Nucleus accumbens (tissue), 56 donors: ENCODE results near the gene LAP3.
"Not testable (repeated sequence)": the region's sequence is repeated elsewhere in the genome, so short reads cannot be mapped to it uniquely, and the experiment has no call there.

Experiments used
- DNase-seq, 56 donors: peaks; one replicate each; lab custom pipeline; 2025; lab: John Stamatoyannopoulos, UW

Gene LAP3

DNA sequence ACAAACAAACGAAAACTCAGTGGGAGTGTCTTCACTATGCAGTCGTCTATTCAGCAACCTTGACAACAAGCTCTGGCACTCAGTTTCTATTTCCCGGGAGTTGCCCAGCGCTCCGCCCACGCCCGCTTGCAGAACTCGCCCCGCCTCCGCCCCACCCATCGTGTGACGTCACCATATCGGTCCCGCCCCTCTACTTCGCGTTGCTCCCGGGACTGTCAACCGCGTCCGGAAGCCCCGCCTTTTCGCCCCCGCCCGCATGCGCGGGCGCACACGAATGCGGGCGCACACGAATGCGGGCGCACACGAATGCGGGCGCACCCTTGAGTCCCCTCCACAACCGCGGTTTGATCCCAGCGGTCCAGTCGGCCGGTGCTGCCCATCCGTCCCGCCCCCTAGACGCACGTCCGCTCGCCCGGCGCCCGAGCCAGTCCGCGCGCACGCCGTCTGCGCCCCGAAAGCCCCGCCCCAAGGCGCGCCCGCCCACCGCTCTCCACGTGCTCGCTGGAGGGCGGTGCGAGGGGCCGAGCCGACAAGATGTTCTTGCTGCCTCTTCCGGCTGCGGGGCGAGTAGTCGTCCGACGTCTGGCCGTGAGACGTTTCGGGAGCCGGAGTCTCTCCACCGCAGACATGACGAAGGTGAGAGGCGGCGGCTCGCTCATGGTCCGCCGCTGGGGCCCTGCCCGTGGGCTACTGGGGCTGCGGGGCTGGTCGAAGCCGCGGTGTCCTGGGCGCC is at the start of gene LAP3:
LAP3 (plus strand) TSS at position 267 of the 733 bp plus-strand sequence; CDS start at position 535, 268 bp downstream.
- peak; percentile 55 to 99 (median 97) for DNase-seq

DNA sequence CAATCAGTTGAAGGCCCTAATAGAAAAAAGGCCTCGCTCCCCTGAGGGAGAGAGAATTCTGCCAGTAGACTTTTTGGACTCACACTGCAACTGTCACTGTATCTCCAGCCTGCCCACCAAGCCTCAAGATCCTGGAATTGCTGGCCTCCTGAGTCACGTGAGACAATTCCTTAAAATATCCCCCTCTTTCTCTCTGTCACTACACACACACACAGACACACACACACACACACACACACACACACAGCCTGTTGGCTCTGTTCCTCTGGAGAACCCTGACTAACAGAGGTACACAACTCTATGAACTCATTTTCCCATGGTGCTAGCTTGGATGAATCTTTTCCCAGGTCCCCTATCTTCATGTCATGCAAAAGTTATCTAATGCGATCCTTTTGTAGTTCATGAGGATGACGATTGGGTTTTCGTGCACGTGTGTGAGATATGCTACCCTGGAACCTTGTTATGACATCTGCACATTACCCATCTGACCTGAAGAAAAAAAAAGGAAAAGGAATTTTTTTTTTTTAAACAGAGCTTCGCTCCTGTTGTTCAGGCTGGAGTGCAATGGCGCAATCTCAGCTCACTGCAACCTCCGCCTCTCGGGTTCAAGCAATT is 48.3 kb upstream of the LAP3 start:
- no peak for DNase-seq

DNA sequence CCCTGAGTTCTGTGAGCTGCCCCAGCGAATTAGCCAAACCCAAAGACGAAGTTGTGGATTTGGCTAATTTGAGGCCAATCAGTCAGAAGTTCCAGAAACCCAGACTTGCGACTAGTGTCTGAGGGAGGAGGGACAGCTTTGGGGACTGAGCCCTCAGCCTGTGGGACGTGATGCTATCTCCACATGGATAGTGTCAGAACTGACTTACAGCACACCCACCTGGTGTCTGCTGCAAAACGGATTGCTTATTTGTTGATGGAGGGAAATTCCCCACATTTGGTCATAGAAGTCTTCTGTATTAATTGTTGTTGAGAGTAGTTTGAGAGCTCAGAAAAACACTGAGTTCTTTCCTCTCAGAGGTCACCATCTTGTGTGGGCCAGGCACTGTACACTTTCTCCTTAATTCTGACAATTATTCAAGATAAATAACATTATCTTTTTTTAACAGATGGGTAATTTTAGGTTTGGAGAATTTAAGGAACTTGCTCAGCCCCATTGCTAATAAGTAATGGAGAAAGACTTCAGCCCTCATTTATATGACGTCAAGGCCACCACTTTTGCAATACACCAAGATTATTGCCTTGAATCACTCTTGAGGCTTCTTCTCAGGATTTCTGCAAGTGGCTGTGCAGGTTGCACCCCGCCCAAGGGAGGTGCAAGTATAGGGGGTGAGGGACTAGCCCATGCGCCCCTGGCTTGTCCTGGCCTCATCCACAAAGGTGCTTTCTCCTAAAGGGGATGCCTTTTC is 45.3 kb upstream of the LAP3 start:
- no peak for DNase-seq

DNA sequence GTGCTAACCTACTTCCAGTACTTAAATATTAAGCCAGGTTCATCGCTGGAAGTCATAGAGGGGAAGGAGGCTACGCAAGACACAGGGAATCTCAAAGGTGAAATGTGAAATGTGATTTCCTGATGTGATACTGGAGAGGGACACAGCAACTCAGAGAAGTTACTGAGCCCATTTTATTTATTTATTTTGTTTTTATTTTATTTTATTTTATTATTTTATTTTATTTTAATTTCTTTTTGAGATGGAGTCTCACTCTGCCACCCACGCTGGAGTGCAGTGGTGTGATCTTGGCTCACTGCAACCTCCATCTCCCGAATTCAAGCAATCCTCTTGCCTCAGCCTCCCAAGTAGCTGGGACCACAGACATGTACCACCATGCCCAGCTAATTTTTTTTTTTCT is 42.3 kb upstream of the LAP3 start:
- DNase-seq = no peak

DNA sequence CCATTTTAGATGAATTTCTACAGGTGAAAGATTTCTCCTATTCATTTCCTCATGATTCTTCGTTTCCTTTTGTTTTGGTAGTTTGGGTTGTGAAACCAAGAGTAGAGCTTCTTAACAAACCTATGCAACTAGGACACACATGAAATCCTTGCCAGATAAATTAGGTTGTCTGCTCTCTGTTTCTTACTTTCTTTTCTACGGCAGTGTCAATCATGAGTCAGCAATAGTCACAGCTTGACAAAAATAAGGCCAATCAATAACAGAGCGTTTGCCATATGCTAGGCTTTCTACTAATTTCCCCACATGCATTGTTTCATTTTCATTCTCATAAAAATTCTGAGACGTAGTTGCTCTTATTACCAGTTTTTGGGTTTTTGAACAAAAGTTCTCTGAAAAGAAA is 41.8 kb upstream of the LAP3 start:
- no peak for DNase-seq

DNA sequence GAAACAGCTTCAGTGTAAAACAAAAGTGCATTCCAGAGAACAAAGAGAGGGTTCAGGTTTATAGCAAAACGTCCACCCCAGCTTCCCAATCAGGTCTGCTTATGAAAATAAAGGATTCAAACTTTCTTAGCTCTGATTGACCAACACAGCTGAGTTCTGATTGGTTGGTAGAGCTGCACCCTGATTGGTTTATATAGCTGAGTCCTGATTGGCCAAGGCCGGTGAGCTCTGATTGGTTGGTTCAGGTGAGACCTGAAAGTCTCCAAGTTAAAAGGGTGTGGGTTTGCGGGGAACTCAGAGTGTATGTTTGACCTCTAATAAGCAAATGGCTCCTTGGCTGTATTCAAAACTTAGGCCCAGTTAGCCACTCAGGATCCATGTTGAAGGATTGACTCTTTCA is 41.1 kb upstream of the LAP3 start:
- no peak for DNase-seq

DNA sequence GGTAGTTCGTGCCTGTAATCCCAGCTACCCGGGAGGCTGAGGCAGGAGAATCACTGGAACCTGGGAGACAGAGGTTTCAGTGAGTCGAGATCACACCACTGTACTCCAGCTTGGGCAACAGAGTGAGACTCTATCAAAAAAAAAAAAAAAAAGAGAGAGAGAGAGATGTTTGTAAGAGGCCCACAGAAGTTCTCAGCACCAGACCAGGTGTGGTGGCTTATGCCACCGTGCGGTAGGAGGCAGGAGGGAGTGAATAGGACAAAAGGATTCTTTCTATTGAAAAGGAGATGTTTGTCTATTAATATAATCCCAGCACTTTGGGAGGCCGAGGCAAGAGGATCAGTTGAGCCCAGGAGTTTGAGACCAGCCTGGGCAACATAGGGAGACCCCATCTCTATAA is 39.9 kb upstream of the LAP3 start:
- not testable (repeated sequence) for DNase-seq

DNA sequence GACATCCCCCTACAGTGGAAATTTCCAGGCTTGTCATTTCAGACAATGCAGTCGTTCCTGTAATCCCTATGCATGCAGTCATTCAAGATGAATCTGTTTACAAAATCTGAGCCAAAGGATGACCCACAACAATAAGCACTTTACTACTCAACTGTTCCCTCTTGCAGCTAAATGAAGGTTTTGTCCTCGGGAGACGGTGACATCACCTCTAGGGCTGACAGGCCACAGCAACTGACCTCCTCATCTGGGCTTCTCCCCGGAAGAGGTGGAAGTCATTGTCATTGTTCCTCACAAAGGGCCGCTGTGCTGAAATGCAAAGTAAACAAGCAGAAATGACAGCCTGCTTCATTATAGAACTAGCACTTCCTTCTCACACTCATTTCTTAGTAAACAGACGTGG is 32.8 kb upstream of the LAP3 start:
- peak in 55 of 56 donors; percentile 7 to 95 (median 85) for DNase-seq

DNA sequence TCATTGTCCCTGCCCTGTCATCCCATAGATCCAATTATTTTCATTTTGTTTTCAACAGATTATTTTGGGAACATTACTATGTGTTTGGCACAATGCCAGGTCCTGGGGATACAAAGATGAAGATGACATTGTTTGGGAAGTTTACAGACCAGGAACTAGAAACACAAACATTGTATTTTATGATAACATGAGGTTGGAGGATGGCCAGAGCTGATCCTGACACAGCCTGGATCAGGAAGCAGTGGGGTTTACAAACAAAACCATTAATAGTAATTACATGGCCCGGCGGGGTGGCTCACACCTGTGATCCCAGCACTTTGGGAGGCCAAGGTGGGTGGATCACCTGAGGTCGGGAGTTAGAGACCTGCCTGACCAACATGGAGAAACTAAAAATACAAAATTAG is 32.2 kb upstream of the LAP3 start:
- peak in 37 of 56 donors; percentile 2 to 66 (median 39) for DNase-seq

DNA sequence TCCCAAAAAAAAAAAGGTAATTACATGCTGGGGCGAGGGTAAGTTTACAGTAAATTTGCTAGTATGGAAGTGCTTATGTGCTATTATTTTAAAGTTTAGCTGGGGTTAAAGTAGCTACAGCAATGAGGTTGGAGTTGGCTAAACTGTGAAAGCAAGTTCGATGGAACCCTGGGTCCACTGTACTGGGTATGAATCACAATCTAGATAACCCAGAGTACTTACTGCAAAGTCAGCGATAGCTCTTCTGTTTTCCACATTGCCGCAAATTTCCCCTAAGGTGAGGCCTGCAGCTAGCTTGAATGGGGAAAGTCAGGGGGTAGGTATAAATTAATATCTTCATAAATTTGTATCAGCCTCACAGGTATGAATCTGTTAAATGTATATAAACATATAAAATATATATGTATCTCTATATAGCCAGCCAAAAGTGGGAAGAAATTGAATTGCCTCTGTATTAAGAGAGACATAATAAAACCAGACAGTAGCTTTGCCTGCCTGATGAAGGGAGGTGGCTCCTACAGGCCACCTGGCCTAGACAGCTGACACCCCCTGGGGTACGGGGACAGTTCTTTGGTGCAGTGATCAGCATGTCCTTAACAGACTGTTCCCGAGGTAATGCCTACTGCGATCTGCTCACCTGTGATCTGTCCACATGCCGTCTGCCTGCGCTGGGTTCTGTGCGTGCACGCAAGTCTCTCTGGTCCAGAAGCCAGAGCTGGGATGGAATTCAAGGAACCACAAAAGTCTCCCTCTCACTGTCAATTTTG is 31.4 kb upstream of the LAP3 start:
- DNase-seq = no peak

DNA sequence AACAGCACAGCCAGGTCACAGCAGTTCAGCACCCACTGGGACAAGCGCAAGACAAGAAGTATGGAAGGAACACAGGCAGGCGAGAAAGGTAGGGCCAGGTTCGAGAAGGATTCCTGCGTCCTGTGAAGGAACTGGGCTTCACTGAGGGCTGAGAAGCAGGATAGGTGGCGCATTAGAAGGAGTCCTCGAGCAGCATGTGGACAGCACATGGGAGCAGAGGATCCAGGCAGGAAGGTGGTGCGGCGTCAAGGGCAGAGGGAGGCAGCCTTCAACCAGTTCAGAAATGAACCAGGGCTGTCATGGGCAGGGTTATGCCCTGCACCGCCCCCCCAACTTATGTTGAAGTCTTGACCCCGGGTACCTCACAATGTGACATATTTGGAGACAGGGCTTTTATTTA is 30.8 kb upstream of the LAP3 start:
- DNase-seq = peak in 2 of 56 donors; percentile 6 to 16

DNA sequence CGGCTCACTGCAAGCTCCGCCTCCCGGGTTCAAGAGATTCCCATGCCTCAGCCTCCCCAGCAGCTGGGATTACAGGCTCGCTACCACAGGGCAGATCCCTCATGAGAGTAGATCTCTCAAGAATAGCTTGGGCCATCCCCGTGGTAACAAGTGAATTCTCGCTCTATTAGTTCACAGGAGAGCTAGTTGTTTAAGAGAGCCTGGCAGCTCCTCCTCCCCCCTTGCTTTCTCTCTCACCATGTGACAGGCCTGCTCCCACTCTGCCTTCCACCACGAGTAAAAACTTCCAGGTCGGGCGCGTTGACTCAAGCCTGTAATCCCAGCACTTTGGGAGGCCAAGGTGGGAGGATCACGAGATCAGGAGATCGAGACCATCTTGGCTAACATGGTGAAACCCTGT is 30.3 kb upstream of the LAP3 start:
- DNase-seq = no peak

DNA sequence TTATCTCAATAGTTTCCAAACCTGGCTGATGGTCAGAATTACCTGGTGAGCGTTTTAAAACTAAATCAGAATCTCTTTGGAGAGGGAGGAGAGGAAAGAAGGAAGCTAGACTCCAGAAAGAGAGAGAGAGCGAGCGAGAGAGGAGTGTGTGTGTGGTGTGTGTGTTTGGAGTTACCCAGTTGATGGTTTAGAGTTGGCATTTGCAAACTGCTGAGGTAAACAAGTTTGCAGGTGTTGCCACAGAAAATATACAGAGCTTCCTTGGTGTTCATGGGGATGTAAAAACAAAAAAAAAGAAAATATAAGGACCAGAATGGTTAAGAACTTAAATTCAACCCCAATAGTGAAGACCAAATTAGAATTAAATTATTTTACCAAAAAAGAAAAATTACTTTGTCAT is 26.4 kb upstream of the LAP3 start:
- DNase-seq = no peak

DNA sequence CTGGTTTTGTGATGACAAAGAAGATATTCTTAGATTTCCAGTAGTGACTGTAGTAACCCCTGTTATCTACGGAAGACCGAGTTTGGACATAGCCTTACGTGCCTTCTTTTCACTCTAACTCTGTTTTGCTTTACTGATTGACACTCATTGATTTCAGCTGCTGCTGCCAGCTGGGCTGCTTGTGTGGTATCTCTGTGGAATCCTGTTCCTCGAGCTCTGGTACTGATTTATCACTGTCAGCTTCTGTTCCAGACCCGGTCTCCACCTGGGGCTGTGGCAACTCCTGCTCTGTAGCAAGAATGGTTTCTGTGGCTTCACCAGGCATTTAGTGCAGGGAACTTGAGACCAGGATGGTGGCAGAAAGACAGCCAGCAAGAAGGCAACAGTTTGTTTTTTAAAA is 24.6 kb upstream of the LAP3 start:
- no peak for DNase-seq

DNA sequence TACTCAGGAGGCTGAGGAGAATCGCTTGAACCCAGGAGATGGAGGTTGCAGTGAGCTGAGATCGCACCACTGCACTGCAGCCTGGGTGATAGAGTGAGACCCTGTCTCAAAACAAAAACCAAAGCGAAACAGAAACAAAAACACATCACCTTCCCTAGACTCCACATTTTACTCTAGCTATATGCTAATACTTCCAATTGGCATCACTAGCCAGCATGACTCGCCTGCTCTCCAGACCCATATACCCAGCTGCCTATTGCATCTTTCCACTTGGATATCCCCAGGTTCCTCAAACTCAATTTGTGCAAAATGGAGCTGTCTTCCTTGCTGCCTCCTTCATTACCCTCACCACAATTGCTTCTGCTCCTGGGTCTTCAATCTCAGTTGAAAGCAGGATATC is 22.4 kb upstream of the LAP3 start:
- DNase-seq = no peak

DNA sequence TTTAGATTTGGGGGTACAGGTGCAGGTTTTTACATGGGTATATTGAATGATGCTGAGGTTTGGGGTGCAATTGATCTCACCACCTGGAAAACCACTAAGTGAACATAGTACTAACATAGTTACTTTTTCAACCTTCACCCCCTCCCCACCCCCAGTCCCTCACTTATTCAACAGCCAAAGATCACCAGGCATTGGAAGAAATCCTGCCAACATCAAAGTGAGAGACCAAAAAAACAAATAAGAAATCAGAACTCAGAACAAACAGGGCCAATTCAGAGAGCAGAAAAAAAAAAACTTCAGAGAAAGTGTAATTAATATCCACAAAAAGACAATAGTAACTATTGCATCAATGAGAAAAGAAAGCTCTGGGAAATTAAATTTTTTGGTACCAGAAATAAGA is 20.5 kb upstream of the LAP3 start:
- no peak for DNase-seq

DNA sequence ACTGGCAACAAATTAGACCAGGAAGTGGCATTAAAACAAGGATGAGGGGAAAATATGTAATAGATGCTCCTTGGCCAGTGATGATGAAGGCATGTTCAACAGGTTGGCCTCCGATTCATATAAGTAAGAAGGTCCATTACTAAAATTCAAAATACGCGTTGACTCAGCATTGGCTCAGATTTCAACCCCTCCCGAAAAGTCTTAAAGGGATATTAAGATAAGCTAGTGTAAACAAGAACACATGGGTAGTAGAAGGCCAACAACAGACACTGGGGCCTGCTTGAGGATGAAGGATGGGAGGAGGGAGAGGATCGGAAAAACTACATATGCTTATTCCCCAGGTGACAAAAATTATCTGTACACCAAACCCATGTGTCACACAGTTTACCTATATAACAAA is 19.1 kb upstream of the LAP3 start:
- DNase-seq = no peak

DNA sequence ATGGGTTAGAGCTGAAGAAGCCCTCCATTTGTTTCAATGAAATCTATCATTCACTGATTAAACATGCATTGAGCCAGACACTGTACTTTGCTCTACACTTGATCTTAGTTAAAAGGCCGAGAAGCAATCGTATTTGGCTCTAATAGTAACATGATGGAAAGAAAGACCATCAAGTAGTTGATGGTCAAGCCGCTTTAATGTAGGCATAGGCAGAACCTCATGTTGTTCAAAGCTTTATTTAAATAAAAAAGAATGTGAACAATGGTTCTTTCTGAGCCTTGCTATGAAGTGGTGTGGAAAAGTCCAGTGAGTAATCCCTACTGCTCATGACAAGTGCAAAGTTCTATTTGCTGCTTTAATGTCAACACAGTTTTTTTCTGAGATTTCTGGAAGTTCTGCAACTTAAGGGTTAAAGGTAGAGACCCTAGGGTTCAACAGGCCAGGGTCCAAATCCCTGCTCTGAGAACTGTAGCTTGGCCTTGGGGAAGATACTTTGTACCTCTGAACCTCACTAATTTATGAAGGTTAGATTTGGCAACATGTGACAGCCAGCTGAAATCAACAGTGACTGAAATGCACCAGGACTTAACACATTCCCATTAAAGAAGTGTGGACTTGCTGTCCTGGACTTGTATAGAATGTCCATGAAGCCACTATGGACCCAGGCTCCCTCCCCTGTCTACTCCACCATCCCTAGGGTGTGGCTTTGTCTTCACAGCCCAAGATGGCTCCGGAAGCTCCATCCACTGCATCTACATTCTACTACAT is 17.9 kb upstream of the LAP3 start:
- DNase-seq = no peak

DNA sequence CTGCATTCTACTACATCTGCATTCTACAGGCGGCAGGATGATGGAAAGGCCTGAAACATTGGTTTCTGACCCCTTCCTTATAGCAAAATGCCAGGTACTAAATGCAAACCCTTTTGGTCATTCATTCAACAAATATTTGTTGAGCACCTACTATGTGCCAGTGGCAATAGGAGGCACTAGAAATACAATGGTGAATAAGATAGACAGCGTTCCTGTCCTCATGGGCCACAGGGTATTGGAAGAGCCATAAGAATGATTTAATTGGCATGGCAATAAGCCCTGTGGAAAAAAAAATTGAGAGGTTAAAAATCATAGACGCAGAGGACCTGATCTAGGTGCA is 17.3 kb upstream of the LAP3 start:
- no peak for DNase-seq

DNA sequence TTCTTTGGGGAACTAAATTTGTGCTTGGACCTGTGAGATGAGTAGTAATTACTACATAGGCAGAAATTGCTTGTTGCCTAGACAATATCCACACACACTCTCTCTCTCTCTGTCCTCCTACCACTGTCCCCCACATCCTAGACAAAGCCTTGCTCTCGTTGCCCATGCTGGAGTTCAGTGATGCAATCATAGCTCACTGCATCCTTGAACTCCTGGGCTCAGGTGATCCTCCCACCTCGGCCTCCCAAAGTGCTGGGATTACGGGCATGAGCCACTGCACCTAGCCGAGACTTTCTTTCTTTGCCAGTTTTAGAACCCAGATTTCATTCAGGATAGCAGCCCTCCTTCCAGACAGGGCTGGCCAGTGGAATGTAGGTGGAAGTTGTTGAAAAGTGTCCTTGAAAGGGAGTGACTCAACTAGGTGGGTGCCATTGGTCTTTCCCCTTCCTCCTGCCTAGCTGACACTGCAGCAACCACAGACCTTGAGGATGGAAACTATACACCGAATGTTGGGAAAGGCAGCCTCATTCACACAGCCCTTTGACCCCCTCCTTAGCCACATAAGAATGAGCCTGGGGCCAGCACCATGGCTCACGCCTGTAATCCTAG is 16.8 kb upstream of the LAP3 start:
- no peak for DNase-seq
